Neural progenitor cell (in vitro differentiated cells): ENCODE data around the gene AASDHPPT. TPM values are rescaled to one million over a fixed set of nuclear protein-coding genes. Genes with fewer than 3 reads are reported as not detected.

ENCODE experiments used
- DNase-seq: peaks from one replicate; pipeline ENCODE4 v3.0.0-alpha.2; 2016; ENCODE audit warnings: low spot score
- H2AFZ ChIP-seq: fragments of 200-600 bp; sonication (generic); replicated peaks from 2 replicates; pipeline ENCODE4 v1.6.1; 2016; ENCODE audit warnings: antibody characterized with exemption
- H3F3A ChIP-seq: fragments of 200-600 bp; sonication (generic); 2 replicates; pipeline ENCODE4 v1.6.1; 2016; ENCODE audit warnings: antibody characterized with exemption, low read depth
- H3K27ac ChIP-seq: fragments of 200-600 bp; sonication (generic); 2 replicates; pipeline ENCODE4 v1.5.1; 2016; ENCODE audit warnings: mild to moderate bottlenecking
- H3K27me3 ChIP-seq: fragments of 200-600 bp; sonication (generic); 2 replicates; pipeline ENCODE4 v1.6.1; 2016; ENCODE audit warnings: mild to moderate bottlenecking, moderate library complexity
- H3K36me3 ChIP-seq: fragments of 200-600 bp; sonication (generic); 2 replicates; pipeline ENCODE4 v1.5.1; 2016
- H3K4me1 ChIP-seq: fragments of 200-600 bp; sonication (generic); 2 replicates; pipeline ENCODE4 v1.6.1; 2016; ENCODE audit warnings: mixed run types
- H3K4me2 ChIP-seq: fragments of 200-600 bp; sonication (generic); 2 replicates; pipeline ENCODE4 v1.6.1; 2016
- H3K4me3 ChIP-seq: fragments of 200-600 bp; sonication (generic); 2 replicates; pipeline ENCODE4 v1.5.1; 2016
- H3K79me2 ChIP-seq: fragments of 200-600 bp; sonication (generic); 2 replicates; pipeline ENCODE4 v1.6.1; 2016; ENCODE audit warnings: low read depth
- H3K9ac ChIP-seq: fragments of 200-600 bp; sonication (generic); 2 replicates; pipeline ENCODE4 v1.6.1; 2016
- H3K9me3 ChIP-seq: fragments of 200-600 bp; sonication (generic); 2 replicates; pipeline ENCODE4 v1.5.1; 2016; ENCODE audit warnings: low read depth
- H4K20me1 ChIP-seq: fragments of 200-600 bp; sonication (generic); 2 replicates; pipeline ENCODE4 v1.6.1; 2016; ENCODE audit warnings: low read depth
- H3K27ac Mint-ChIP-seq: 3 replicates; pipeline ENCODE4 v1.8.0; 2021; ENCODE audit warnings: mixed read lengths
- H3K27me3 Mint-ChIP-seq: 2 replicates; pipeline ENCODE4 v1.8.0; 2022; ENCODE audit warnings: low read depth, mild to moderate bottlenecking, inconsistent platforms, moderate library complexity, mixed read lengths; ENCODE audit not compliant: insufficient read depth
- H3K36me3 Mint-ChIP-seq: 3 replicates; pipeline ENCODE4 v1.8.0; 2021; ENCODE audit warnings: mixed read lengths
- H3K4me1 Mint-ChIP-seq: 3 replicates; pipeline ENCODE4 v1.8.0; 2021; ENCODE audit warnings: mixed read lengths
- H3K4me3 Mint-ChIP-seq: 3 replicates; pipeline ENCODE4 v1.8.0; 2021; ENCODE audit warnings: mild to moderate bottlenecking, moderate library complexity, mixed read lengths
- H3K9me3 Mint-ChIP-seq: 3 replicates; pipeline ENCODE4 v1.8.0; 2020; ENCODE audit warnings: mixed read lengths
- EZH2 ChIP-seq: fragments of 200-600 bp; sonication (generic); IDR thresholded peaks from 2 replicates; pipeline ENCODE4 v1.6.1; 2017; ENCODE audit warnings: antibody characterized with exemption, mild to moderate bottlenecking, moderate library complexity
- EZH2phosphoT487 ChIP-seq: fragments of 200-600 bp; sonication (generic); IDR thresholded peaks from 2 replicates; pipeline ENCODE4 v1.6.1; 2017; ENCODE audit warnings: antibody characterized with exemption
- total RNA-seq: library from RNA; depleted of rRNA; stranded (reverse); fragments of >200 nt; gene quantifications from 2 replicates; pipeline ENCODE4 v1.2.3, GENCODE V29; 2015; ENCODE audit warnings: low replicate concordance
- TF ChIP-seq, protein P1 (sequence below): fragments of 200-600 bp; sonication (generic); IDR thresholded peaks from 2 replicates; pipeline ENCODE4 v1.5.1; 2017; ENCODE audit warnings: antibody characterized with exemption, mild to moderate bottlenecking

Gene AASDHPPT
- total RNA-seq, 1 donor from 2014 or later: 127 TPM

DNA sequence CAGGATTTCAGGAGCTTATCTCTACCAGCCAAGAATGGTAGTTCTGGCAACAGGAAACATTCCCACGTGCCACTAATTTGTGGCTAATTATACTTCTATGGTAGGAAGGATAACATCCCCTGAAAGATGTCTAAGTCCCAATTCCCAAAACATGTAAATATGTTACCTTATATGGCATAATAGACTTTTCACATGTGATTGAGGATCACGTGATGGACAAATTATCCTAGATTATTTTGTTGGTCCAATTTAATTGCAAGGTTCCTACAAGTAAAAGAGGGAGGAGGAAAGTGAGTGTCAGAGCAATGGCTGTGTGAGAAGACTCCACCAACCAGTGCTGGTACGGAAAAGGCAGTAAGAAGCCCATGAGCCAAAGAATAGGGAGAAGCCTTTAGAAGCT is 45.5 kb upstream of the AASDHPPT start:
- Histone ChIP-seq H3K27me3 (no peaks in the 10 kb centered on the region), H3K9me3 (no peaks in the 10 kb centered on the region), H3K27ac (no peak overlapping the region), H2AFZ (no peak overlapping the region), H3F3A (no peaks in the 10 kb centered on the region), H4K20me1 (no peaks in the 10 kb centered on the region), H3K36me3 (no peaks in the 10 kb centered on the region), H3K4me3 (no peak overlapping the region), H3K4me1 (no peaks in the 10 kb centered on the region), H3K4me2 (no peak overlapping the region), H3K9ac (no peak overlapping the region), H3K79me2 (no peaks in the 10 kb centered on the region)
- no peak for TF ChIP-seq EZH2phosphoT487
- DNase-seq: no peak
- Mint-ChIP-seq H3K36me3 (no peaks in the 10 kb centered on the region), H3K4me1 (peaks cover 9% of the 10 kb centered on the region), H3K27ac (no peak overlapping the region), H3K9me3 (peaks cover 2% of the 10 kb centered on the region), H3K4me3 (no peak overlapping the region), H3K27me3 (no peaks in the 10 kb centered on the region)

DNA sequence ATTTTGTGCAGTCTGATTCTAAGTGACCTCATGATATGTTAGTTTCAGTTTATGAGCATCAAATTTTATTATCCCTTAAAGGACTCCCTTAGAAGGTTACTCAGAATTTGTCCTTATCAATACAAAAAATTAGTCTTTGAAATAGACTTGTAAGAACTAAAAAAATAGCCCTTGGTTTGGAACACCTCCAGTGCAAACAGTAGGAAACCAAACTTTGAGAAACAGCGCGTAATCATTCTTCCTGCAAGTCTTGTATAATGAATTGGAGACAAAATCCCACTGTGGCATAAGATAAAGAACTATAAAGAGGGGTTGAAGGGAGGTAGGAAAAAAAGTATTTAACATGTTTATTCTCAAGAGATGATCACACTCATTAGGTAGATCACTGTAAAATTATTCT is 44.6 kb upstream of the AASDHPPT start:
- TF ChIP-seq EZH2 (no peak), EZH2phosphoT487 (no peak)
- TF ChIP-seq, protein P1, sequence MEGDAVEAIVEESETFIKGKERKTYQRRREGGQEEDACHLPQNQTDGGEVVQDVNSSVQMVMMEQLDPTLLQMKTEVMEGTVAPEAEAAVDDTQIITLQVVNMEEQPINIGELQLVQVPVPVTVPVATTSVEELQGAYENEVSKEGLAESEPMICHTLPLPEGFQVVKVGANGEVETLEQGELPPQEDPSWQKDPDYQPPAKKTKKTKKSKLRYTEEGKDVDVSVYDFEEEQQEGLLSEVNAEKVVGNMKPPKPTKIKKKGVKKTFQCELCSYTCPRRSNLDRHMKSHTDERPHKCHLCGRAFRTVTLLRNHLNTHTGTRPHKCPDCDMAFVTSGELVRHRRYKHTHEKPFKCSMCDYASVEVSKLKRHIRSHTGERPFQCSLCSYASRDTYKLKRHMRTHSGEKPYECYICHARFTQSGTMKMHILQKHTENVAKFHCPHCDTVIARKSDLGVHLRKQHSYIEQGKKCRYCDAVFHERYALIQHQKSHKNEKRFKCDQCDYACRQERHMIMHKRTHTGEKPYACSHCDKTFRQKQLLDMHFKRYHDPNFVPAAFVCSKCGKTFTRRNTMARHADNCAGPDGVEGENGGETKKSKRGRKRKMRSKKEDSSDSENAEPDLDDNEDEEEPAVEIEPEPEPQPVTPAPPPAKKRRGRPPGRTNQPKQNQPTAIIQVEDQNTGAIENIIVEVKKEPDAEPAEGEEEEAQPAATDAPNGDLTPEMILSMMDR: no peak
- peaks cover 9% of the 10 kb centered on the region for H3K4me1 Mint-ChIP-seq

DNA sequence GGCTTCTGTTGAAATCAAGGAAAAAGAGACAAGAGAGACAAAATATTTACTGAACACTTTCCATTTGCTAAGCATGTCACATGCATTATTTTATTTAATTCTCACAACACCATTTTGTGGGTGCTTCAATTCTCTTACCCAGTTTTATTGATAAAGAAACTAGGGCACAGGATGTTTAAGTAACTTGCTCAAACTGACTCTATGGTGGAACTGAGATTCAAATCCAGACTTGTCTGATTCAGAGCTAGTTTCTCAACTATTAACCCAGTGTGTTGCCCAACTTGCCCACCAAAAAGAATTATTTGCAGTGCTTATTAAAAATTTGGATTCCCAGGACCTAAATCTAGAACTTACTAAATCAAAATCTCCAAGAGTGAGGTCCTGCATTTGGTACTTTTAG is 33.9 kb upstream of the AASDHPPT start:
- H3K36me3 ChIP-seq: no peaks in the 10 kb centered on the region
- no peak for TF ChIP-seq EZH2
- TF ChIP-seq, protein P1: no peak
- no peak for TF ChIP-seq EZH2phosphoT487
- no peaks in the 10 kb centered on the region for H3K9me3 Mint-ChIP-seq
- H3K36me3 Mint-ChIP-seq: no peaks in the 10 kb centered on the region
- H3F3A ChIP-seq: no peaks in the 10 kb centered on the region
- no peaks in the 10 kb centered on the region for H3K79me2 ChIP-seq
- no peaks in the 10 kb centered on the region for H3K4me1 Mint-ChIP-seq
- no peaks in the 10 kb centered on the region for H3K27me3 Mint-ChIP-seq
- H2AFZ ChIP-seq: no peak overlapping the region
- H3K4me3 ChIP-seq: no peak overlapping the region
- H3K27ac ChIP-seq: no peak overlapping the region
- DNase-seq: no peak
- H3K27me3 ChIP-seq: no peaks in the 10 kb centered on the region
- H3K4me3 Mint-ChIP-seq: no peak overlapping the region
- no peaks in the 10 kb centered on the region for H3K9me3 ChIP-seq
- no peak overlapping the region for H3K4me2 ChIP-seq
- H3K4me1 ChIP-seq: no peaks in the 10 kb centered on the region
- H4K20me1 ChIP-seq: no peaks in the 10 kb centered on the region
- H3K9ac ChIP-seq: no peak overlapping the region
- no peak overlapping the region for H3K27ac Mint-ChIP-seq

More for the DNA sequence above, 44.6 kb upstream of the AASDHPPT start:
- Mint-ChIP-seq H3K36me3 (no peaks in the 10 kb centered on the region), H3K9me3 (no peaks in the 10 kb centered on the region), H3K4me3 (no peak overlapping the region), H3K27me3 (no peaks in the 10 kb centered on the region), H3K27ac (no peak overlapping the region)
- Histone ChIP-seq H2AFZ (no peak overlapping the region), H3K4me2 (no peak overlapping the region), H3K9me3 (no peaks in the 10 kb centered on the region), H4K20me1 (no peaks in the 10 kb centered on the region), H3K27ac (no peak overlapping the region), H3F3A (no peaks in the 10 kb centered on the region), H3K9ac (no peak overlapping the region), H3K4me1 (no peaks in the 10 kb centered on the region), H3K79me2 (no peaks in the 10 kb centered on the region), H3K4me3 (no peak overlapping the region), H3K27me3 (no peaks in the 10 kb centered on the region), H3K36me3 (no peaks in the 10 kb centered on the region)
- DNase-seq: no peak

DNA sequence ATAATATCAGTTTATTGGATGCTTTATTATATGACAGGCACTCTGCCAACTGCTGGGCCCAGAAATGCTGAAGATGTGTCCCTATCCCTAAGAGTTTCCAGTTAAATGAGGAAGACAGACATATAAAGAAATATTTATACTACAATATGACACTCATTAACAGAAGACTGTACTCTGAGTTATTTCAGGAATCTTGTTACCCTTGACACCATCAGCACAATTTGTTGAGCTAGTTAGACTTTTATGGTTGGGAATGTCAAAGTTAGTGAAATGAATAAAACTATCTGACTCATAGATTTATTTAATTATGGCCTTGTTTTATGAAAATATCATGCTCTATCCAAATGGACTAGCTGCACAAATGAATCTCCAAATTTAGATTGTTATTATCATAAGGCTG is 29.8 kb upstream of the AASDHPPT start:
- Mint-ChIP-seq H3K27ac (no peak overlapping the region), H3K9me3 (no peaks in the 10 kb centered on the region), H3K36me3 (no peaks in the 10 kb centered on the region)

More for the DNA sequence above, 29.8 kb upstream of the AASDHPPT start:
- Histone ChIP-seq H4K20me1 (no peaks in the 10 kb centered on the region), H3K4me2 (no peak overlapping the region), H3K36me3 (no peaks in the 10 kb centered on the region), H3K79me2 (no peaks in the 10 kb centered on the region), H2AFZ (no peak overlapping the region), H3K27me3 (no peaks in the 10 kb centered on the region), H3K4me3 (no peak overlapping the region), H3K9ac (no peak overlapping the region), H3K9me3 (no peaks in the 10 kb centered on the region), H3F3A (no peaks in the 10 kb centered on the region), H3K4me1 (no peaks in the 10 kb centered on the region), H3K27ac (no peak overlapping the region)
- Mint-ChIP-seq H3K4me3 (no peak overlapping the region), H3K27me3 (peaks cover 2% of the 10 kb centered on the region), H3K4me1 (no peaks in the 10 kb centered on the region)
- no peak for DNase-seq
- TF ChIP-seq, protein P1: no peak
- TF ChIP-seq EZH2 (no peak), EZH2phosphoT487 (no peak)
